AG09309 (cell line): ENCODE measurements around the gene MS4A14.

Experiments
- DNase-seq: peaks from one replicate; pipeline ENCODE4 v3.0.0-alpha.2; 2010; ENCODE audit warnings: low read depth
- H3K4me3 ChIP-seq: 2 replicates; pipeline ENCODE4 v1.5.1; 2011; ENCODE audit warnings: mild to moderate bottlenecking, low read depth, low read length, moderate library complexity; ENCODE audit not compliant: control insufficient read depth
- TF ChIP-seq, protein P1 (sequence below): IDR thresholded peaks from 2 replicates; pipeline ENCODE4 v1.5.1; 2011; ENCODE audit warnings: mild to moderate bottlenecking, low read depth, low read length, inconsistent platforms; ENCODE audit not compliant: insufficient read depth, control insufficient read depth; ENCODE audit errors: missing control alignments

Gene MS4A14

DNA sequence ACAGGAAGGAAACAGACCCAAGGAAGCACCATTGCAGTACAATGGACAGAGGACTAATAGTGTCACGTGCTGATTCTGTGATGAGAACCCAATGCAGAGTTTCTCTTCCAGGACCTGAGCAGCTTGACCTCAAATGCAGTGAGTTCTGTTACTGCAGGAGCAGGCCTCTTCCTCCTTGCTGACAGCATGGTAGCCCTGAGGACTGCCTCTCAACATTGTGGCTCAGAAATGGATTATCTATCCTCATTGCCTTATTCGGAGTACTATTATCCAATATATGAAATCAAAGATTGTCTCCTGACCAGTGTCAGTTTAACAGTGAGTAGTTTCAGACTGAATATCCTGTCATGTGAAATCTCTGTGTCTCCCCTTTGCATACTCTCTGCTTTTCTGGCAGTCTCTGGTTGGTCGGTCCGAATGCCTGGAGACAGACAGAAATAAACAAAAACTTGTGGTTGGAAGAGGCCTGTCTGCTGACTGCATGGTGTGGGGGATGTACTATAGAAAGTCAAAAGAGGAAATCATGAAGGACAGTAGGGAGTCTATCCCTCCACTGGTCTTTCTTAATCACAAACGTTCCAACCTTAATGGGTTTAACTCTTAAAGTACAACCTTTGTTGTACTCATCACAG lies 6.9 kb upstream of the MS4A14 start:
- DNase-seq, result no peak
- H3K4me3 ChIP-seq, result no peak overlapping the region
- TF ChIP-seq, protein P1, sequence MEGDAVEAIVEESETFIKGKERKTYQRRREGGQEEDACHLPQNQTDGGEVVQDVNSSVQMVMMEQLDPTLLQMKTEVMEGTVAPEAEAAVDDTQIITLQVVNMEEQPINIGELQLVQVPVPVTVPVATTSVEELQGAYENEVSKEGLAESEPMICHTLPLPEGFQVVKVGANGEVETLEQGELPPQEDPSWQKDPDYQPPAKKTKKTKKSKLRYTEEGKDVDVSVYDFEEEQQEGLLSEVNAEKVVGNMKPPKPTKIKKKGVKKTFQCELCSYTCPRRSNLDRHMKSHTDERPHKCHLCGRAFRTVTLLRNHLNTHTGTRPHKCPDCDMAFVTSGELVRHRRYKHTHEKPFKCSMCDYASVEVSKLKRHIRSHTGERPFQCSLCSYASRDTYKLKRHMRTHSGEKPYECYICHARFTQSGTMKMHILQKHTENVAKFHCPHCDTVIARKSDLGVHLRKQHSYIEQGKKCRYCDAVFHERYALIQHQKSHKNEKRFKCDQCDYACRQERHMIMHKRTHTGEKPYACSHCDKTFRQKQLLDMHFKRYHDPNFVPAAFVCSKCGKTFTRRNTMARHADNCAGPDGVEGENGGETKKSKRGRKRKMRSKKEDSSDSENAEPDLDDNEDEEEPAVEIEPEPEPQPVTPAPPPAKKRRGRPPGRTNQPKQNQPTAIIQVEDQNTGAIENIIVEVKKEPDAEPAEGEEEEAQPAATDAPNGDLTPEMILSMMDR, result no peak

DNA sequence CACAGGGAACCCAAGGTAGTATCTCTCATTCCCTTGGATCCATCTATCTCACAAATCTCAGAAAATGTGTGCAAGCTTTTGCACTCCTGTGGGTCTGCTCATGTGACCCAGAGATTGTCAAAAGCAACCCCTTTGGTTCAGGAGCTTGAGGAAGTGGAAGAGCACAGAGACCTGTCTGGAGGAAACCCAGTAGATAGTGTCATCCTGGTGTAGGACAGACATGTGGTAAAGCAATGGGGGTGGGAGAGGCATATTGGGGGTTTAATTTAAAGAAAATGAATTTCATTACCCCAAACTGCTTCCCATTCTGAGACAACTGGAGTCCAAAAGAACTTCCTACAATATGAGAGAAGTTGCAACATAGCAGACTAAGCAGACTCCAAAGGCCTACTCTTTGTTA lies 5.8 kb upstream of the MS4A14 start:
- TF ChIP-seq, protein P1, result no peak
- H3K4me3 ChIP-seq, result no peak overlapping the region
- DNase-seq, result no peak

DNA sequence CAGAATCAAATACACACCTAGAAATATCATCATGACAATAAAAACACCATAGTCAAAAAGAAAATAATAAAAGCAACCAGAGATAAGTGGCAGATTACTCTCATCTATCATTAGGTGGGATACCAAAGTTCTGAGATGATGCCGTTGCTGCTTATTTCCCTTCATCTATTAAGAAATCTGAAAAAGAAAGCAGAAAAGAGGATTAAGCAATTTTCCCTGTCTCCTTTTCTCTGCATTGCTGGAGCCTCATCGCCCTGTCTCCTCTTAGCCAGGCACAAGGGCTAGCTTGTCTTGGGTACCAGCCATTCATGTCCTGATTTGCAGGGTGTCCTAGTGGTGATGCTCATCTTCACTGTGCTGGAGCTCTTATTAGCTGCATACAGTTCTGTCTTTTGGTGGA lies 3.9 kb upstream of the MS4A14 start:
- no peak for DNase-seq
- no peak overlapping the region for H3K4me3 ChIP-seq
- TF ChIP-seq, protein P1, result no peak

DNA sequence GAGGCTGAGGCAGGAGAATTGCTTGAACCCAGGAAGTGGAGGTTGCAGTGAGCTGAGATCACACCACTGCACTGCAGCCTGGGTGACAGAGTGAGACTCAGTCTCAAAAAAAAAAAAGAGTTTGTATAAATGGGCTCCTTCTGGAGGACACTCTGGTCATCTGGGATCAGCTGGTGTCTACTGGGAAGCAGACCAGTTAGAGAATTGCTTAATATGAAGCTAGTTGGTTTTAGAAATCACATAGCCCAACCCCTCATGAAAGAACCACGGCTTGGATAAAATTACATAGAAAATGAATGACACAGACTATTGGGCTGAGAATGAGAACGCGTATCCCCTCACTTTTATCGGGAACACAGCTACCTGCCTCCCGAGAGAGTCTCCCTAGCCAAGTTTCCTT lies 3.2 kb upstream of the MS4A14 start:
- no peak overlapping the region for H3K4me3 ChIP-seq
- TF ChIP-seq, protein P1, result no peak
- DNase-seq, result no peak

DNA sequence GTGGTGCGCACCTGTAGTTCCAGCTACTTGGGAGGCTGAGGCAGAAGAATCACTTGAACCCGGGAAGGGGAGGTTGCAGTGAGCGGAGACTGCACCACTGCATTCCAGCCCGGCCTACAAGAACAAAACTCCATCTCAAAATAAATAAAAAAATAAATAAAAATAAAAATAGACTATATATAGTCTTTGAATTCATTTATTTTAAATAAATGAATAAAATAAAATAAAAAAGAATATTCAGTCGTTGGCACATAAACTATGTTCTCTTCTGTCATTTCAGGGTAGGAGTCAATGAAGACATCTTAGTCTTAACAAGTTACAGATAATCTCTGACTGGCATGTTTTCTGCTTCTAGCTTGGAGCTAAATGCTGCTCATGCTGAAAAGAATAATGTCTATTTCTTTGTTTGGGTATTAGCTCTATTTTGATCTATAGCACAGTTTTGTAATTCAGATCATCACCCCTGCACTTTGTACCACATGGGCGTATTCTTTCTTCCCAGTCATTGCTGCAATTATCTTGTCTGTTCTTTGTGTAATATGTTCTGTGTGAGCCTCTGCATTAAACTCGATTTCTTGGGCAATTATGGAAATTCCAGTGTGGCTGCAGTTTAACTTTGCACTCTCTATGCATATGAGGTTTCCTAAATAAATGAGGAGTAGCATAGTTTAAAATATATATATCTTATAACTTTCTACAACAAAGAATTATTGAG lies 1.4 kb upstream of the MS4A14 start:
- no peak for DNase-seq
- H3K4me3 ChIP-seq, result no peak overlapping the region
- TF ChIP-seq, protein P1, result no peak

DNA sequence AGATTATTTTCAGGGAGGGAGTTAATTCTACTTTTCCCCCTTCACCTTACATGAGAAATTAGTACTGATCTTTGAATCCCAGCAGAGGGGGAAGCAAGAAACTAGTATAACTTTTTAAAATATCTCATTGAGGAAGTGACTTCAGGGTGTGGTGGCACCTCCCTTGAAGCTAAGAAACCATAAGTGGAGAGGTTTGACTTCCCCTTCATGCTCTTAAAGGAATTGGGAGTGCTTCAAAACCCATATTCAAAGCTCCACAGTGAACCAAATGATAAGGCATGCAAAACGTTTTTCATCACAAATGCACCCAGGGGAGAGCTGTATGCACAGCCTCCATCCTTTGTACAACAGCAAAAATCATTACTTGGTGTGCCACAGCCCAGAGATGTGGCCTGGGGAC lies 540 bp downstream of the MS4A14 start:
- TF ChIP-seq, protein P1, result no peak
- no peak overlapping the region for H3K4me3 ChIP-seq
- no peak for DNase-seq
